ENCODE data around the gene ERP44.
"Not testable (repeated sequence)": the region's sequence is repeated elsewhere in the genome, so short reads cannot be mapped to it uniquely, and the experiment has no call there.

The ERP44 gene

GRCh38 chr9:99998866-99999265 lies 99.9 kb downstream of the ERP44 start:
- no peak for DNase-seq

DNA sequence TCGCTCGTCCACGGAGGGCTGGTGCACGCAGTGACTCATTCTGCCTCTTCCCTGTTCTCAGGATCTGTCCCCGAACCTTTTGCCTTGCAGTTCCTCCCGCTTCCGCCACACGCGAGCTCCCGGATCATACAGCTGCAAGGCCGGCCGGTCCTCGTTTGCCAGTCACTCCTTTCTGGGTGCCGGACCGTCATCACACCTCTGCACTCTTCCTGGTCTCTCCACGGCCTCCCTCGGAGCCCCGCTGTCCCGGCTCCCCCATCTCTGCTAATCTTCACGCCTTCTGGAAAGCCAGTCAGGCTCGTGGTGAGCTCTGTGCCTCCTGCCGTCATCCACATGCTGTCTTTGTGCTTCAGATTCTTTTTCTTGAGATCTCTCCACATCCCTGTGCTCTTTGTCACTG lies 100.5 kb downstream of the ERP44 start:
- DNase-seq, result no peak

GRCh38 chr9:99990508-99990907 lies 108.3 kb downstream of the ERP44 start:
- not testable (repeated sequence) for DNase-seq

GRCh38 chr9:99986642-99987041 lies 112.2 kb downstream of the ERP44 start:
- no peak for DNase-seq

GRCh38 chr9:99980598-99980997 lies 118.2 kb downstream of the ERP44 start:
- no peak for DNase-seq

DNA sequence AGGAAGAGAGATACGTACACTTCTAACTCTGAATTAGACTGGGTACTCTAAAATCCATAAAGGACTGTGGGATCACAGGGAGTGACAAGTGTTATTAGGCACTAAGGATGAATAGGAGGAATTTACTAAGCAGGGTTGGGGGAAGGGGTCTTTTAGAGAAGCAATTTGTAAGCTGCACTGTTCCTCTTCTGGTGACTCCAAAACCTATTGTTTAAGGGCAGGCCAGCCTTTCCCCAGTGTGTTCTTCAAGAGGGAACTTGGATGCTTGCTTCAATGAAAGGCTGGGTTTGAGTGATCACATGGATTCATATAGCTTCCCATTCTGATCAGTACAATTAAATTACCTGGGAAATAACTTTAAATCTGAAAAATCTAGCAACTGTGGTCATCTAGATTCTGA lies 120.6 kb downstream of the ERP44 start:
- no peak for DNase-seq

- no peak for DNase-seq
Measured at GRCh38 chr9:99977033-99977792, 121.6 kb downstream of the ERP44 start.

DNA sequence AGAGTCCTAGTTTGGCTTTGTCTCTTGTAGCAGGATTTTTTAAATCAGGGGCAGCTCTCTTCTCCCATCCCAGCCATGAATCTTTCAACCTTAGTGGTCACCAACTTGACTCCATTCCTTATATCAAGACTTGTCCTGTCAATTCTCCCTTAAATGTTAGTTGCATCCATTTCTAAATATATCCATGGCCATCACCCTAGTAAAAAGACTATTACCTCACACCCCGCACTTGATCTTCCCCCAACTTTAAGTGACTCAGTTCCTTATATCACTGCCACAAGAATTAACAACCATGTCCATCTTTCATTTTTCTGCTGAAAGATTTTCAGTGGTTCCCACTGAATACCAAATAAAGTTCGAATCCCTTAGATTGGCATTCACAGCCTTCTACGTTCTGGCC lies 125.3 kb downstream of the ERP44 start:
- no peak for DNase-seq

DNA sequence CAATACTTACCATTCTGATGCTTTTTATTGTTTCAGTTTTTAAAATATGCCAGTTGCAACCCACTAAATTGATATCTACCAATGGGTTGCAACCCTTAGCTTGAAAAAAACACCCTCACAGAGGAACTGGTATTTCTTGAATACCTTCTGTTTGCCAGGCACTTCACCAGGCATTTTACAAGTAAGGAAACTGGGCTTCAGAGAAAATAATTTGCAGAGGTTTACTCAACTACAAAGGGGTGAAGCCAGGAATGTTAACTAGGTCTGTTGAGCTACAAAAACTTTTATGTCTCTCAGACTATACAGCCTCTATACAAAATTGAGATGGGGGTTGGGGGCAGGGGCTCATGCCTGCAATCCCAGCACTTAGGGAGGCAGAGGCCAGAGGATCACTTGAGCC lies 127.4 kb downstream of the ERP44 start:
- DNase-seq, result no peak

DNA sequence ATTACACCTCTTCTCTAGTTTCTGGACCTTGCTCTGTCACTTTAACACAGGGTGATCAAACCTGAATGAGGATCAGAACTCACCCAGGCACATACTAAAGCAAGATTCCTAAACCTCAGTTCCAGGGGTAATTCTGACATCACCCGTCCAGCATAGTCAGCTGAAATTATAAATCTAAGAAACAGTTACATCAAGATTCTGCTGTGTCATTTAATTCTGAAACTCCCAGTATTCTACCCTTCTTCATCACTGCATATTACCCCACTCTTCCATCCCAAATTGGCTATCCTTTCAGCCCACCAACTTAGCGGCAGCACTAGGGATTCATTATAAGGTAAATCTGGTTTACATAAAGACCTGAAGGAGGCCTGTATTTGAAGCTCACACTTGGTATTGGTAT lies 128.3 kb downstream of the ERP44 start:
- no peak for DNase-seq

GRCh38 chr9:99967457-99967856 lies 131.3 kb downstream of the ERP44 start:
- no peak for DNase-seq

DNA sequence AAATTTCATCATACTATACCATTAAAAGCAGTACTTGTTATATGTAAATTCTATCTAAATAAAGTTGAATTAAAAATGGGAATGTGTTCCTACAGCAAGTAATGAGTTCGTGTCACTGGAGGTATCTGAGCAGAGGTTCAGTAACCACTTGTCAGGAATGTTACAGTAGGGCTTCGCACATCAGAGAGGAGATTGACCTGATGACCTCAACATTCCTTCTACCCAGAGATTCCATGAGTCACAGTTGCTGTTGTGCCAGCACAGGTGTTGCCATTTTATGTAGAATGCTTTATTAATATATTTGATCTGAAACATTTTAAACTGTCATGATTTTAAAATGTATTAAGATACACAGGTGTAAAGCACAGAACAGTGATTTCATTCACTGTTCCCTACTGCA lies 132.1 kb downstream of the ERP44 start:
- no peak for DNase-seq

DNA sequence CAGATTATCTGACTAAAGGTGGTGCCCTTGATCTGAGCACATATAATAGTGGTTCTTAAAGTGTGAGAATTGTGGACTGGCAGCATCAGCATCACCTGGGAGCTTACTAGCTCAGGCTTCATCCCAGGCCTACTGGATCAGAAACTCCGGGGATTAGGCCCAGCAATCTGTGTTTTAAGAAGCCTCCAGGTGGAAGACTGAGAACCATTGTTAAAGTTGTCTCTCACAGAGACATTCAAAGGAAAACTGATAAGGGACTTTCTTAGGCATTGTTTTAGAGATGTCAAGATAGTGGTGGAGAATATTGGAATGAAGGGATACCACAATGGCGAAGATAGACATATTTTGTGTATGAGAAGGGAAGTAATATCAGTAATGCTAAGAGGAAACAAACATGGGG lies 132.8 kb downstream of the ERP44 start:
- DNase-seq, result no peak

DNA sequence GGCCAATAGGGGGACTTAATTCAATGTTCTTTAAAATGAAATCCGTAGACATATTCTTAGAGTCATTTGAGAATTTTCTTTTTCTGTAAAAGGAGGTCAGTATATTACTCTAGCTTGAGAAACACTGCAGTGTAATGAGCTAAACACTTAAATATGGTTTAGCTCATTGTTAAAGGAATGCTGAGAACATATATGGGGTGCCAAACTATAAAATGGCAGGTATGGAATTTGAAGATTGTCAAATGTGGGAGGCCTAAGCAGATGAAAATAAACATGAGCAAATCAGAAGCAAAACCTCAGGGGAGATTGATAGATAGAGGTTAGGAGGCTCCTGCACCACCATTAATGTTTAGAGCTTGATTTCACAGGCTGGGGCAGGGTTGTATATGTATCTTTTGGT lies 134.5 kb downstream of the ERP44 start:
- no peak for DNase-seq

- no peak for DNase-seq
Measured at GRCh38 chr9:99962680-99963261, 136.0 kb downstream of the ERP44 start.

GRCh38 chr9:99955606-99956005 lies 143.2 kb downstream of the ERP44 start:
- DNase-seq, result no peak

- DNase-seq, result no peak
Measured at GRCh38 chr9:99954819-99955218, 144.0 kb downstream of the ERP44 start.

DNA sequence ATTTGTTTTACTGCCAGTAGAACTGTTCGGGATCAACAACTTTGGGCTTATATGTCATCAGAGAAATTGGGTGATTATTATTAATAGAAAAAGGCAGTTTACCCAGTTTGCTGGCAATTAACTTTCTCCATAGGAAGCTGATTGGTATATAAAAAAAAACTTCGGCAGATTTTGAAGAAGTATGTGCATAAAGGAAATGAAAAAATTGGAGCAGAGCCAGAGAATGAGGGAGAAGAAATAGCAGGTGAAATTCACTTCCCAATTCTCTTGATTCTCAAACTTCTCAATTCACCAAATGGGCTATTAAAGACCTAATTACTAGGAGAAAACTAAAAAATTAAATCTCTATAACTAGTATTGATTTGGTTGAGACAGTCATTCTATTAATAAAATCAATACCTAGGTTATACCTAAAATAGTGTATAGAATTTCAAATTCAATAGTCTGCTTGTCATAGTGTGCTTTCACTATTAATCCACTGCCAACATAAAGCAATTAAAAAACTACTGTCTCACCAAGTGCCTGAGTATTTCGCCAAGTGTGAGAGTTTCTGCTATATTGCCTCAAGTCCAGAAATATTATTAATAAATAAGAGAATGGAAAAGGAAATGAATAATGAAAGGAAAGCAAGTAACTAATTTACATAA lies 144.8 kb downstream of the ERP44 start:
- no peak for DNase-seq

DNA sequence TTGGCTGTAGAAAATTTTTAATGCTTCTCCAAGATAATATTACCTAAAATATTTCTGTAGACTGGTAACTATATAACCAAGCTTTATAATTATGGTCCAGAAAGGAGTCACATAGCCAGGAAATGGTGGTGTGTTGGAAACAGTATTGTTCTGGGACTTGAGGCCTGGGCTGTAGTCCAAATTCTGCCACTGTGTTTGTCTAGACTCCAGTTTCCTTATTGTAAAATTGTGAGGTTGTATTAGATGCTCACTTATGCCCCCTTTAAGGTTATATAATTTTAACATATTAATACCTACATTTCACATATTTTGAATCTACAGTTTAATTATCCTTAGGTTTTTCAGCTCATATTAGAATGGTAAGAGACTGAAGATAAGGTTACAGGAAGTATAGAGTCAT lies 149.9 kb downstream of the ERP44 start:
- DNase-seq, result no peak

GRCh38 chr9:99948482-99948881 lies 150.3 kb downstream of the ERP44 start:
- DNase-seq, result no peak

DNA sequence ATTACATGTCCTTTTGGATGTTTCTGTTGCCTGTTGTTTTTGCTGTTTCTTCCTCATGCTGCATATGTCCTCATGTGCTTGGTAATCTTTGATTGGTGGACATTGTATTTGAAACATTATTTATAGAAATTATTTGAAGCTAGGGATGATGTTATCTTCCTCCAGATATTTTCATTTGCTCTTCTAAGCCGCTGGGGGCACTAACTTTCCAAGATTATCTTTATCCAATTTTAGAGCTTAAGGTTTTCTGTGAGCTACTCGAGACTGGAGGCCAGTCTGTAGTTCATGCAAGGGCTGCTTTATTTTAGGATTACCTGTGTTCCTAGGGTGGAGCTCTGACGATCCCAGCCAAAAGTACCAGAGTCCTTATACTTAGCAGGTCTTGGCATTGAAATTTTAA lies 151.4 kb downstream of the ERP44 start:
- DNase-seq, result no peak

- no peak for DNase-seq
Measured at GRCh38 chr9:99936947-99937587, 161.7 kb downstream of the ERP44 start.

- DNase-seq, result no peak
Measured at GRCh38 chr9:99931155-99931840, 167.5 kb downstream of the ERP44 start.

Data from stimulated activated CD8-positive, alpha-beta memory T cell treated with anti-CD3 and anti-CD28 coated beads, Interleukin-4, amount 100 ng/mL, for 48 hours (primary cell).